SW480 (cell line): ENCODE results near the gene CELF1.
A peak's percentile ranks its signal among the peaks of the same experiment; 100 is the strongest.
"Not testable (repeated sequence)": the region's sequence is repeated elsewhere in the genome, so short reads cannot be mapped to it uniquely, and the experiment has no call there.

Source experiments
- DNase-seq: peaks from one replicate; pipeline ENCODE4 v3.0.0-alpha.2; 2016; ENCODE audit warnings: low spot score

Gene CELF1

GRCh38 chr11:47538741-47539565 is 14.0 kb downstream of the CELF1 start:
- no peak for DNase-seq

- DNase-seq = no peak
Observed at GRCh38 chr11:47536915-47537314, 16.0 kb downstream of the CELF1 start.

- DNase-seq = no peak
Observed at GRCh38 chr11:47534704-47535251, 18.2 kb downstream of the CELF1 start.

GRCh38 chr11:47533690-47534151 is 19.2 kb downstream of the CELF1 start:
- no peak for DNase-seq

- no peak for DNase-seq
Observed at GRCh38 chr11:47532597-47533213, 20.2 kb downstream of the CELF1 start.

- no peak for DNase-seq
Observed at GRCh38 chr11:47531666-47532065, 21.3 kb downstream of the CELF1 start.

- not testable (repeated sequence) for DNase-seq
Observed at GRCh38 chr11:47530721-47531120, 22.2 kb downstream of the CELF1 start.

- DNase-seq = no peak
Observed at GRCh38 chr11:47529951-47530350, 23.0 kb downstream of the CELF1 start.

- no peak for DNase-seq
Observed at GRCh38 chr11:47527186-47527585, 25.7 kb downstream of the CELF1 start.

GRCh38 chr11:47526032-47526431 is 26.9 kb downstream of the CELF1 start:
- not testable (repeated sequence) for DNase-seq

- DNase-seq = no peak
Observed at GRCh38 chr11:47524291-47524874, 28.5 kb downstream of the CELF1 start.

- peak; percentile 54 for DNase-seq
Observed at GRCh38 chr11:47523490-47524225, 29.3 kb downstream of the CELF1 start.

GRCh38 chr11:47518212-47518964 is 34.5 kb downstream of the CELF1 start:
- DNase-seq = no peak

- DNase-seq = no peak
Observed at GRCh38 chr11:47516984-47517853, 35.7 kb downstream of the CELF1 start.

- no peak for DNase-seq
Observed at GRCh38 chr11:47516155-47516554, 36.8 kb downstream of the CELF1 start.

GRCh38 chr11:47514825-47515647 is 37.9 kb downstream of the CELF1 start:
- no peak for DNase-seq

- DNase-seq = no peak
Observed at GRCh38 chr11:47512701-47513100, 40.2 kb downstream of the CELF1 start.

GRCh38 chr11:47511917-47512316 is 41.0 kb downstream of the CELF1 start:
- no peak for DNase-seq

- DNase-seq = no peak
Observed at GRCh38 chr11:47510209-47510608, 42.7 kb downstream of the CELF1 start.
